ENCODE measurements around the gene PPP2R2D. TPM values are rescaled to one million over a fixed set of nuclear protein-coding genes. Genes with fewer than 3 reads are reported as not detected.

Gene PPP2R2D
- total RNA-seq, 4 donors from 2014 or later = 27.2 to 57.0 (median 44.1) TPM

DNA sequence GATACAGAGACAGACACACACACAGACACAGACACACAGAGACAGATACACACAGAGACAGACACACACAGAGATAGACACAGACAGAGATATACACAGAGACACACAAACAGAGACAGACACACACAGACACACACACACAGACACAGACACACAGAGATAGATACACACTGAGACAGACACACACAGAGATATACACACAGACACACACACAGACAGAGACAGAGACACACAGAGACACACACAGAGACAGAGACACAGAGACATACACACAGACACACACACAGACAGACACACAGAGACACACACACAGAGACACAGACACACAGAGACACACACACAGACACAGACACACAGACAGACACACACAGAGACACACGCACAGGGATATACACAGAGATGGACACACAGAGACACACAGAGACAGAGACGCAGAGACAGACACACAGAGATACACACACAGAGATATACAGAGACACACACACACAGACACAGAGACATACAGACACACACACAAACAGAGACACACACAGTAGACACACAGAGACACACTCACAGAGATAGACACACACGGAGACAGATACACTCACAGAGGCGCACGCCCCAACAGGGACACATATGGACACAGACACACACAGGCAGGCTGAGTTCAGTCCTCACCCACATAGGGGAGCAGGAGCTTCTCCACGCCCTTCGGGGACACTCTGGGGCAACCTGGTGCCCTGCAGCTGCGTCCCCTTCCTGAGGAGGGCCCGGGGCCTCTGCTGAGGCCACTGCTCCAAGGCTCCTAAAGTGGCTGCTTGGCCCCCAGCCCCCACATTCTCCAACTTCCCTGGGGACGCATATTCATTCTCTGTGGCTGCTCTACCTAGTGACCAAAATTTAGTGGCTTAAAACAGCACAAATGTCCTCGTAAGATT lies 10.3 kb upstream of the PPP2R2D start:
- Histone ChIP-seq H3K4me3 (no peak overlapping the region), H3K27me3 (peaks cover 58% of the 10 kb centered on the region), H3K4me1 (peaks cover 0 to 1% (median under 1%) of the 10 kb centered on the region in 3 donors), H3K36me3 (no peaks in the 10 kb centered on the region), H3K9me3 (no peaks in the 10 kb centered on the region), H3K27ac (no peak overlapping the region)
- ATAC-seq = no peak
- 67 to 86% methylated on average over 1 to 2 of the region's 11 CpGs for WGBS, 2 donors (ENCODE audit: low coverage in 1 of 2)
- TF ChIP-seq POLR2AphosphoS5 (IDR thresholded peaks at IDR 0.05) (no peak), POLR2A (IDR thresholded peaks at IDR 0.05) (no peak), EP300 (IDR thresholded peaks at IDR 0.05) (no peak)
- TF ChIP-seq, protein P1, sequence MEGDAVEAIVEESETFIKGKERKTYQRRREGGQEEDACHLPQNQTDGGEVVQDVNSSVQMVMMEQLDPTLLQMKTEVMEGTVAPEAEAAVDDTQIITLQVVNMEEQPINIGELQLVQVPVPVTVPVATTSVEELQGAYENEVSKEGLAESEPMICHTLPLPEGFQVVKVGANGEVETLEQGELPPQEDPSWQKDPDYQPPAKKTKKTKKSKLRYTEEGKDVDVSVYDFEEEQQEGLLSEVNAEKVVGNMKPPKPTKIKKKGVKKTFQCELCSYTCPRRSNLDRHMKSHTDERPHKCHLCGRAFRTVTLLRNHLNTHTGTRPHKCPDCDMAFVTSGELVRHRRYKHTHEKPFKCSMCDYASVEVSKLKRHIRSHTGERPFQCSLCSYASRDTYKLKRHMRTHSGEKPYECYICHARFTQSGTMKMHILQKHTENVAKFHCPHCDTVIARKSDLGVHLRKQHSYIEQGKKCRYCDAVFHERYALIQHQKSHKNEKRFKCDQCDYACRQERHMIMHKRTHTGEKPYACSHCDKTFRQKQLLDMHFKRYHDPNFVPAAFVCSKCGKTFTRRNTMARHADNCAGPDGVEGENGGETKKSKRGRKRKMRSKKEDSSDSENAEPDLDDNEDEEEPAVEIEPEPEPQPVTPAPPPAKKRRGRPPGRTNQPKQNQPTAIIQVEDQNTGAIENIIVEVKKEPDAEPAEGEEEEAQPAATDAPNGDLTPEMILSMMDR (IDR thresholded peaks at IDR 0.05) = no peak

DNA sequence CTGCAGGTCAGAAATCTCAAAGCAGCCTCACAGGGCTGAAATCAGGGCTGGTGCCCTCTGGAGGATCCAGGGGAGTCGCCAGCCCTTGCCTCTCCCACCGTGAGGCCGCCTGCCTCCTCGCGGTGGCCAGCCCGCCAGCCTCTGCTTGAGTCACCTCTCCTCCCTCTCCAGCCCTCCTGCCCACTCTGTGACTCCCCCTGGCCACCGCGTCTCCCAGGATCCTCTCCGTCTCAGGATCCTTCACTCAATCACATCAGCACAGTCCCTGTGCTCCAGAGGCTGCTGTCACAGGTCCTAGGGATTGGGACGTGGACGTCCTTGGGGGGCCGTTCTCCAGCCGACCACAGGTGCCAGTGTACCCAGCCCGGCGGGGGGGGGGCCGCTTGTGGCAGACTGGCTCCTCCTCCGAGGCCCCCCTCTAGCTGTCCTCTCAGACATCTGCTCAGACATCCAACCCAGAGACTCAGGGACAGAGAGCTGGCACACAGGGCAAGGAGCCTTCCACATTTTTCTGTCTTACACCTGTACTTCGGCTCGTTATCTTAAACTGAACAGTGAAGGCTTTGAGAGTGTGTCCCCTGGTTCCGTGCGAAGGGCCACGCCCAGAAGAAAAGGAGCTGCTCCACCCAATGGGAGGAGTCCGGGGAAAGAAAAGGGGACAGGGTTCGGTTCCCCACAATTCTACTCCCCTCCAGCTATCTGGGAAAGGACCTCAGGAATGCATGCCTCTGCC lies 9.4 kb upstream of the PPP2R2D start:
- H3K27me3 ChIP-seq = peaks cover 58% of the 10 kb centered on the region
- no peaks in the 10 kb centered on the region for H3K36me3 ChIP-seq
- H3K4me3 ChIP-seq = no peak overlapping the region
- H3K4me1 ChIP-seq = no peaks in the 10 kb centered on the region
- H3K9me3 ChIP-seq = no peaks in the 10 kb centered on the region
- ATAC-seq = no peak
- no peak for TF ChIP-seq POLR2AphosphoS5 (IDR thresholded peaks at IDR 0.05)
- TF ChIP-seq POLR2A (IDR thresholded peaks at IDR 0.05) = no peak
- TF ChIP-seq, protein P1 (IDR thresholded peaks at IDR 0.05) = no peak
- H3K27ac ChIP-seq = no peak overlapping the region
- WGBS, 2 donors (ENCODE audit: low coverage in 1 of 2) = 19% methylated on average over 9 of the region's 24 CpGs; no CpG with 5 or more reads in 1 of the 2 donors

DNA sequence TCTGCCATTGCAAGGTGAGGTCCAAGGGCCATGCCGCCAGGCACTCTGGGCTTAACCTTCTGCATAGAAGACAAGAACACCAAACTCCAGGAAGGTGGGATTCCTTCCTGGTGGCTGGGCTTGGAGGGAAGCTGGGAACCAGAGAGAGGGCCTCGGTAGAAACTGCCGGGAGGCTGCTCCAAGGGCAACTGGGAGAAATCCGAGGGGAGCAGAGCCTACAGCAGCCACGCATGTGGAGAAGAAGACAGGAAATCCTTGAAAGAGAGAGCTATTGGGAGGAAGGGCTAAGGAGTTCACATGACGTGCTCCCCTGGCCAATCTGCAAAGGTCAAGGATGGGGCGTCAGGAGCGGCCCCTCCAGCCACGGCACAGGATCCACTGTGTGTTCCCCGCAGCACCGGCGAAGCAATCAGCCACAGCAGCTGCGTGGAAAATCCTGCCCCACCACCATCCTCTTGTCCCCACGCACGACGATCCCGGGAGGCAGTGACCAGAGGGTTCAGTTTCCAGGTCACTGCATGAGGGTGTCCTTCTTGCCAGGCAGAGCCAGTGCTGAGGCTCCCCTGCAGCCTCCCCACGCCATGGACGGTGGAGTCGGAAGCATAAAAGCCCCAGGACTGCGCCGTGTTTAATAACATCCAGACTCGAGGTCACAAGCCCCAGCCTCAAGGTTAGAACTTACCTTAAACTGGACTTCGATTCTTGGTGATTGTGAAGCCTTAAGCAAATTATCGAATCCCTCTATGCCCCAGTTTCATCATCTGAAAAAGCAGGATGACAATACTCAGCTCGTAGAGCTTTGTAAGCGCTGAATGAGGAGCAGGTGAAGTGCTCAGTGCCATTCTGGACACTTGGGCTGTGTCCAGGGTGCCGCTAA lies 8.6 kb upstream of the PPP2R2D start:
- H3K4me3 ChIP-seq = no peak overlapping the region
- TF ChIP-seq POLR2A (IDR thresholded peaks at IDR 0.05) (no peak), POLR2AphosphoS5 (IDR thresholded peaks at IDR 0.05) (no peak), EP300 (IDR thresholded peaks at IDR 0.05) (no peak)
- TF ChIP-seq, protein P1 (IDR thresholded peaks at IDR 0.05) = no peak
- peaks cover 59% of the 10 kb centered on the region for H3K27me3 ChIP-seq
- ATAC-seq = no peak
- 68 to 69% methylated on average over 8 to 22 of the region's 28 CpGs for WGBS, 2 donors (ENCODE audit: low coverage in 1 of 2)
- no peaks in the 10 kb centered on the region for H3K9me3 ChIP-seq
- no peaks in the 10 kb centered on the region for H3K4me1 ChIP-seq
- H3K36me3 ChIP-seq = no peaks in the 10 kb centered on the region
- H3K27ac ChIP-seq = no peak overlapping the region

DNA sequence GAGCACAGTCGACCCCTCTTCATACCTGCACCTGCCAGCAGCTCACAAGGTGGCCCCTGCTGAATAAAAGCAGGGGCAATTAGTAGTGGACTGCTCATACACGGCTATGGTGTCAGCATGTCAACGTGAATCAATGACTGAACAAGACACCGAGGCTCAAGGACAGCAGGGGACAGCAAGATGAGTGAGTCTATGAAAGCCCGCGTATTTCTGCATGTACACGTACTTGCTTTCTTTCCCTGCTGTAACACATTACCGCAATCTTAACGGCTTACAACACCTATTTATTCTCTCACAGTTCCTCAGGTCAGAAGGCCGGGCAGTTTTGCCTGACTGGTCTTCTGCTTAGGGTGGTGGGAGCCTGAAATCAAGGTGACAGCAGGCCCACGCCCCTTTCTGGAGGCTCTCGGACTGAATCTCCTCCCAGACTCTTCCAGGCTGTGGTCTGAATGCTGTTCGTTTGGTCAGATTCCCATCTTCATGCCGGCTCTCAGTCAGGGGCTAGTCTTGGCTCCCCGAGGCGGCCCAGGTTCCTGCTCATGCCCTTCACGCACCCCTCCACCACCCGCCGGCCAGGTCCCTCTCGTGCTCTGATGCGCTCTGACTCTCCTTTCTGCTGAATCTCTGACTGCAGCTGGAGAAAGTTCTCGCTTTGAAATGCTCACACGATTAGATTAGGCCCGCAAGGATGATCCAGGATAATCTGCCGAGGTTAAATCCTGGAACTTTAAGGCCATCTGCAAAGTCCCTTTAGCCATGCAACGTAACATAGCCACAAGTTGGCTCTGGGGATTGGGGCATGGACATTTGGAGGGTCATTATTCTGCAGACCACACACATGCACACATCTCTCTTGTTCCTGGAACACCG lies 7.8 kb upstream of the PPP2R2D start:
- Histone ChIP-seq H3K4me1 (no peaks in the 10 kb centered on the region), H3K36me3 (no peaks in the 10 kb centered on the region), H3K4me3 (no peak overlapping the region), H3K27me3 (peaks cover 68% of the 10 kb centered on the region), H3K9me3 (no peaks in the 10 kb centered on the region), H3K27ac (no peak overlapping the region)
- 79 to 85% methylated on average over 16 to 23 of the region's 27 CpGs for WGBS, 2 donors (ENCODE audit: low coverage in 1 of 2)
- ATAC-seq = no peak
- no peak for TF ChIP-seq POLR2AphosphoS5 (IDR thresholded peaks at IDR 0.05)
- TF ChIP-seq EP300 (IDR thresholded peaks at IDR 0.05) = no peak
- no peak for TF ChIP-seq POLR2A (IDR thresholded peaks at IDR 0.05)
- TF ChIP-seq, protein P1 (IDR thresholded peaks at IDR 0.05) = no peak
